ENCODE results near the gene RBMX2. TPM values are rescaled to one million over a fixed set of nuclear protein-coding genes. Genes with fewer than 3 reads are reported as not detected.

RBMX2 gene
- total RNA-seq, 1 experiment from 2014 or later: 23.4 TPM

DNA sequence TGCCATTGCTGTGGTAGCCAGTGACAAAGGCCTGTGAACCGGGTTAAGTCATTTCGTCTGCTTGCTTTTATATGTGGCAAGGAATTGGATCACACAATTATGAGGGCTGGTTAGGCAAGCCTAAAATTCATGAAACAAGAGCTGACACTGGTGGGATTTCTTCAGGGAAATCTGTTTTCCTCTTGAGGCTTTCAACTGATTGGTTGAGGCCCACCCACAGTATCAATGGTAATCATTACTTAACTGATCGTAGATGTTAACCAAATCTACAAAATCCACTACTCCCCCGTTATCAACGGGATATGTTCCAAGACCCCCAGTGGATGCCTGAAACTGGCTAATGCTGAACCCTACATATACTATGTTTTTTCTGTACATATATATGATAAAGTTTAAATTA lies 13.0 kb downstream of the RBMX2 start:
- Mint-ChIP-seq H3K27me3 (ENCODE audit: low read depth) (no peaks in the 10 kb centered on the region), H3K27ac (no peak overlapping the region), H3K4me1 (peaks cover 13% of the 10 kb centered on the region), H3K9me3 (no peaks in the 10 kb centered on the region), H3K4me3 (no peak overlapping the region), H3K36me3 (peaks cover 19% of the 10 kb centered on the region)
- DNase-seq (ENCODE audit: low spot score) (no peak), ATAC-seq (no peak)
- POLR2A ChIA-PET: no interaction called here
- TF ChIP-seq GRHL2 (CRISPR knock-in tag; IDR thresholded peaks at IDR 0.05; ENCODE audit: insufficient replicate concordance, severe bottlenecking) (no peak), TEAD1 (CRISPR knock-in tag; IDR thresholded peaks at IDR 0.05) (no peak), ZNF138 (CRISPR knock-in tag; conservative IDR thresholded peaks at IDR 0.05) (no peak), ZBTB21 (CRISPR knock-in tag; IDR thresholded peaks at IDR 0.05; ENCODE audit: borderline replicate concordance) (no peak), ZNF121 (CRISPR knock-in tag; IDR thresholded peaks at IDR 0.05) (no peak), ESRRA (CRISPR knock-in tag; IDR thresholded peaks at IDR 0.05; ENCODE audit: borderline replicate concordance) (no peak)
- TF ChIP-seq, protein P1, sequence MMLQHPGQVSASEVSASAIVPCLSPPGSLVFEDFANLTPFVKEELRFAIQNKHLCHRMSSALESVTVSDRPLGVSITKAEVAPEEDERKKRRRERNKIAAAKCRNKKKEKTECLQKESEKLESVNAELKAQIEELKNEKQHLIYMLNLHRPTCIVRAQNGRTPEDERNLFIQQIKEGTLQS (CRISPR knock-in tag; conservative IDR thresholded peaks at IDR 0.05): no peak
- CTCF ChIA-PET: no interaction called here

DNA sequence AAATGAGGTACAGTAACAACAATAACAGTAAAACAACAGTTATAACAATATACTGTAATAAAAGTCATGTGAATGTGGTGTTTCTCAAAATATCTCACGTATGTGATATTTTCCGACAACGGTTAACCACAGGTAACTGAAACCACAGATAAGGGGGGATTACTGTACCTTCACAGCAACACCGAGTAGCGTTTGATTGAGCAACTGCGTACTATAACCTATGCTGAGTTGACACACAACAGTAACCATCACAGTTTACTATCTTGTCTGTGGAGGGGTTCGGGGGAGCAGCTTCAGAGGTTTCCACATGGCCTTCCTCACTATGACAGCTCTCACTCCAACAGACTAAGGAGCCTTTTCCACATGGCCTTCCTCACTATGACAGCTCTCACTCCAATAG lies 13.4 kb downstream of the RBMX2 start:
- no peak for DNase-seq (ENCODE audit: low spot score)
- CTCF ChIA-PET: no interaction called here
- no peaks in the 10 kb centered on the region for H3K9me3 Mint-ChIP-seq
- H3K4me1 Mint-ChIP-seq: peaks cover 17% of the 10 kb centered on the region
- no peak for ATAC-seq
- POLR2A ChIA-PET: no interaction called here
- no peak overlapping the region for H3K4me3 Mint-ChIP-seq
- no peak overlapping the region for H3K27ac Mint-ChIP-seq
- TF ChIP-seq ELF4 (CRISPR knock-in tag; IDR thresholded peaks at IDR 0.05; ENCODE audit: low read depth) (no peak), ZNF423 (CRISPR knock-in tag; IDR thresholded peaks at IDR 0.05) (no peak)
- TF ChIP-seq, protein P2, sequence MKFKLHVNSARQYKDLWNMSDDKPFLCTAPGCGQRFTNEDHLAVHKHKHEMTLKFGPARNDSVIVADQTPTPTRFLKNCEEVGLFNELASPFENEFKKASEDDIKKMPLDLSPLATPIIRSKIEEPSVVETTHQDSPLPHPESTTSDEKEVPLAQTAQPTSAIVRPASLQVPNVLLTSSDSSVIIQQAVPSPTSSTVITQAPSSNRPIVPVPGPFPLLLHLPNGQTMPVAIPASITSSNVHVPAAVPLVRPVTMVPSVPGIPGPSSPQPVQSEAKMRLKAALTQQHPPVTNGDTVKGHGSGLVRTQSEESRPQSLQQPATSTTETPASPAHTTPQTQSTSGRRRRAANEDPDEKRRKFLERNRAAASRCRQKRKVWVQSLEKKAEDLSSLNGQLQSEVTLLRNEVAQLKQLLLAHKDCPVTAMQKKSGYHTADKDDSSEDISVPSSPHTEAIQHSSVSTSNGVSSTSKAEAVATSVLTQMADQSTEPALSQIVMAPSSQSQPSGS (CRISPR knock-in tag; IDR thresholded peaks at IDR 0.05; ENCODE audit: borderline replicate concordance, low read depth): no peak
- TF ChIP-seq, protein P3, sequence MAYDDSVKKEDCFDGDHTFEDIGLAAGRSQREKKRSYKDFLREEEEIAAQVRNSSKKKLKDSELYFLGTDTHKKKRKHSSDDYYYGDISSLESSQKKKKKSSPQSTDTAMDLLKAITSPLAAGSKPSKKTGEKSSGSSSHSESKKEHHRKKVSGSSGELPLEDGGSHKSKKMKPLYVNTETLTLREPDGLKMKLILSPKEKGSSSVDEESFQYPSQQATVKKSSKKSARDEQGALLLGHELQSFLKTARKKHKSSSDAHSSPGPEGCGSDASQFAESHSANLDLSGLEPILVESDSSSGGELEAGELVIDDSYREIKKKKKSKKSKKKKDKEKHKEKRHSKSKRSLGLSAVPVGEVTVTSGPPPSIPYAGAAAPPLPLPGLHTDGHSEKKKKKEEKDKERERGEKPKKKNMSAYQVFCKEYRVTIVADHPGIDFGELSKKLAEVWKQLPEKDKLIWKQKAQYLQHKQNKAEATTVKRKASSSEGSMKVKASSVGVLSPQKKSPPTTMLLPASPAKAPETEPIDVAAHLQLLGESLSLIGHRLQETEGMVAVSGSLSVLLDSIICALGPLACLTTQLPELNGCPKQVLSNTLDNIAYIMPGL (CRISPR knock-in tag; IDR thresholded peaks at IDR 0.05): no peak
- TF ChIP-seq, protein P4, sequence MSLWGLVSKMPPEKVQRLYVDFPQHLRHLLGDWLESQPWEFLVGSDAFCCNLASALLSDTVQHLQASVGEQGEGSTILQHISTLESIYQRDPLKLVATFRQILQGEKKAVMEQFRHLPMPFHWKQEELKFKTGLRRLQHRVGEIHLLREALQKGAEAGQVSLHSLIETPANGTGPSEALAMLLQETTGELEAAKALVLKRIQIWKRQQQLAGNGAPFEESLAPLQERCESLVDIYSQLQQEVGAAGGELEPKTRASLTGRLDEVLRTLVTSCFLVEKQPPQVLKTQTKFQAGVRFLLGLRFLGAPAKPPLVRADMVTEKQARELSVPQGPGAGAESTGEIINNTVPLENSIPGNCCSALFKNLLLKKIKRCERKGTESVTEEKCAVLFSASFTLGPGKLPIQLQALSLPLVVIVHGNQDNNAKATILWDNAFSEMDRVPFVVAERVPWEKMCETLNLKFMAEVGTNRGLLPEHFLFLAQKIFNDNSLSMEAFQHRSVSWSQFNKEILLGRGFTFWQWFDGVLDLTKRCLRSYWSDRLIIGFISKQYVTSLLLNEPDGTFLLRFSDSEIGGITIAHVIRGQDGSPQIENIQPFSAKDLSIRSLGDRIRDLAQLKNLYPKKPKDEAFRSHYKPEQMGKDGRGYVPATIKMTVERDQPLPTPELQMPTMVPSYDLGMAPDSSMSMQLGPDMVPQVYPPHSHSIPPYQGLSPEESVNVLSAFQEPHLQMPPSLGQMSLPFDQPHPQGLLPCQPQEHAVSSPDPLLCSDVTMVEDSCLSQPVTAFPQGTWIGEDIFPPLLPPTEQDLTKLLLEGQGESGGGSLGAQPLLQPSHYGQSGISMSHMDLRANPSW (CRISPR knock-in tag; conservative IDR thresholded peaks at IDR 0.05; ENCODE audit: low read depth): no peak
- TF ChIP-seq, protein P5, sequence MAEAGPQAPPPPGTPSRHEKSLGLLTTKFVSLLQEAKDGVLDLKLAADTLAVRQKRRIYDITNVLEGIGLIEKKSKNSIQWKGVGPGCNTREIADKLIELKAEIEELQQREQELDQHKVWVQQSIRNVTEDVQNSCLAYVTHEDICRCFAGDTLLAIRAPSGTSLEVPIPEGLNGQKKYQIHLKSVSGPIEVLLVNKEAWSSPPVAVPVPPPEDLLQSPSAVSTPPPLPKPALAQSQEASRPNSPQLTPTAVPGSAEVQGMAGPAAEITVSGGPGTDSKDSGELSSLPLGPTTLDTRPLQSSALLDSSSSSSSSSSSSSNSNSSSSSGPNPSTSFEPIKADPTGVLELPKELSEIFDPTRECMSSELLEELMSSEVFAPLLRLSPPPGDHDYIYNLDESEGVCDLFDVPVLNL (CRISPR knock-in tag; IDR thresholded peaks at IDR 0.05; ENCODE audit: borderline replicate concordance, low read depth): no peak
- no peaks in the 10 kb centered on the region for H3K27me3 Mint-ChIP-seq (ENCODE audit: low read depth)
- peaks cover 18% of the 10 kb centered on the region for H3K36me3 Mint-ChIP-seq

DNA sequence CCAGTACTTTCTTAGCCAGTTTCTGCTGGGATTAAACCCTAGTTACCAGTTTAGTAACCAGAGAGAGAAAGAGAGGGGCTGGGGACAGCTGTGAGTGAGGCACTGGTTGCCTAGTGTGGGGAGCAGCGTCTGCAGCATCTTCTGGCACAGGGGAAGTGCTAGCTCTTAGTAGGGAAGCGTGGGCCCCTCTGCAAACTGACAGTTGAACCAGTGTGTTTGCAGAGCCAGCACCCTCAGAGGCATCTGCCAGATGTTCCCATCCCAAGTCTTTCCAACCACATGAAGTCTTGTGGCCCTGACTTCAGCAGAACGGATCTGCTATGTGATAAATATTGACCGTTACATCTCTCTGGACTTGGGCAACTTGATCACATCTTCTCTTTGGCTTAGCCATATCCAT lies 15.0 kb downstream of the RBMX2 start:
- Mint-ChIP-seq H3K36me3 (peaks cover 8% of the 10 kb centered on the region), H3K4me1 (peaks cover 17% of the 10 kb centered on the region), H3K9me3 (no peaks in the 10 kb centered on the region), H3K4me3 (no peak overlapping the region), H3K27ac (no peak overlapping the region), H3K27me3 (ENCODE audit: low read depth) (no peaks in the 10 kb centered on the region)
- DNase-seq (ENCODE audit: low spot score): no peak
- CTCF ChIA-PET: no interaction called here
- POLR2A ChIA-PET: interaction anchor here (0.6 kb wide), 1 partner anchor 1332 kb away, joined by 3 read pairs; no protein-coding TSS in a partner anchor
- no peak for ATAC-seq
- TF ChIP-seq JUN (CRISPR knock-in tag; IDR thresholded peaks at IDR 0.05) (no peak), ZNF219 (CRISPR knock-in tag; IDR thresholded peaks at IDR 0.05; ENCODE audit: borderline replicate concordance) (no peak), FOXJ3 (CRISPR knock-in tag; IDR thresholded peaks at IDR 0.05; ENCODE audit: borderline replicate concordance) (no peak), ZBTB21 (CRISPR knock-in tag; IDR thresholded peaks at IDR 0.05; ENCODE audit: borderline replicate concordance) (no peak), KAT7 (CRISPR knock-in tag; IDR thresholded peaks at IDR 0.05; ENCODE audit: borderline replicate concordance) (no peak)
- TF ChIP-seq, protein P6, sequence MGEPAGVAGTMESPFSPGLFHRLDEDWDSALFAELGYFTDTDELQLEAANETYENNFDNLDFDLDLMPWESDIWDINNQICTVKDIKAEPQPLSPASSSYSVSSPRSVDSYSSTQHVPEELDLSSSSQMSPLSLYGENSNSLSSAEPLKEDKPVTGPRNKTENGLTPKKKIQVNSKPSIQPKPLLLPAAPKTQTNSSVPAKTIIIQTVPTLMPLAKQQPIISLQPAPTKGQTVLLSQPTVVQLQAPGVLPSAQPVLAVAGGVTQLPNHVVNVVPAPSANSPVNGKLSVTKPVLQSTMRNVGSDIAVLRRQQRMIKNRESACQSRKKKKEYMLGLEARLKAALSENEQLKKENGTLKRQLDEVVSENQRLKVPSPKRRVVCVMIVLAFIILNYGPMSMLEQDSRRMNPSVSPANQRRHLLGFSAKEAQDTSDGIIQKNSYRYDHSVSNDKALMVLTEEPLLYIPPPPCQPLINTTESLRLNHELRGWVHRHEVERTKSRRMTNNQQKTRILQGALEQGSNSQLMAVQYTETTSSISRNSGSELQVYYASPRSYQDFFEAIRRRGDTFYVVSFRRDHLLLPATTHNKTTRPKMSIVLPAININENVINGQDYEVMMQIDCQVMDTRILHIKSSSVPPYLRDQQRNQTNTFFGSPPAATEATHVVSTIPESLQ (CRISPR knock-in tag; IDR thresholded peaks at IDR 0.05): no peak
- TF ChIP-seq, protein P7, sequence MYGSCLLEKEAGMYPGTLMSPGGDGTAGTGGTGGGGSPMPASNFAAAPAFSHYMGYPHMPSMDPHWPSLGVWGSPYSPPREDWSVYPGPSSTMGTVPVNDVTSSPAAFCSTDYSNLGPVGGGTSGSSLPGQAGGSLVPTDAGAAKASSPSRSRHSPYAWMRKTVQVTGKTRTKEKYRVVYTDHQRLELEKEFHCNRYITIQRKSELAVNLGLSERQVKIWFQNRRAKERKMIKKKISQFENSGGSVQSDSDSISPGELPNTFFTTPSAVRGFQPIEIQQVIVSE (CRISPR knock-in tag; IDR thresholded peaks at IDR 0.05; ENCODE audit: borderline replicate concordance): no peak
